Activated CD8-positive, alpha-beta T cell treated with anti-CD3 and anti-CD28 coated beads for 36 hours (primary cell): Measurements from ENCODE around the gene SYNDIG1L. TPM values are rescaled to one million over a fixed set of nuclear protein-coding genes. Genes with fewer than 3 reads are reported as not detected.

Source experiments
- ATAC-seq: fragments of 200-7000 bp; cut with Tn5 transposase; one replicate; pipeline ENCODE4 v1.10.0; 2021; ENCODE audit warnings: mild to moderate bottlenecking, moderate library complexity
- CTCF ChIA-PET: fragments of 350-600 bp; sonication (Branson Sonifier 250); formaldehyde crosslinking; loops from one replicate; lab custom pipeline; 2021; ENCODE audit warnings: antibody characterized with exemption; lab: Charles Lee
- POLR2A ChIA-PET: fragments of 350-600 bp; sonication (Branson Sonifier 250); formaldehyde crosslinking; loops from one replicate; lab custom pipeline; 2021; ENCODE audit warnings: antibody characterized with exemption; lab: Charles Lee
- DNase-seq: peaks from one replicate; pipeline ENCODE4 v3.0.0-alpha.2; 2020
- H3K27ac Mint-ChIP-seq: one replicate; pipeline ENCODE4 v1.8.0; 2021; ENCODE audit warnings: mild to moderate bottlenecking, mixed read lengths
- H3K27me3 Mint-ChIP-seq: one replicate; pipeline ENCODE4 v1.8.0; 2021; ENCODE audit warnings: mixed read lengths
- H3K36me3 Mint-ChIP-seq: one replicate; pipeline ENCODE4 v1.8.0; 2021; ENCODE audit warnings: low read depth, mixed read lengths
- H3K4me1 Mint-ChIP-seq: one replicate; pipeline ENCODE4 v1.8.0; 2021; ENCODE audit warnings: low read depth, mixed read lengths
- H3K4me3 Mint-ChIP-seq: one replicate; pipeline ENCODE4 v1.8.0; 2021; ENCODE audit warnings: mild to moderate bottlenecking, moderate library complexity, mixed read lengths
- H3K9me3 Mint-ChIP-seq: one replicate; pipeline ENCODE4 v1.8.0; 2021; ENCODE audit warnings: mixed read lengths
- intact Hi-C: fragments of 100-400 bp; cut with micrococcal nuclease; formaldehyde crosslinking; loops from one replicate; pipeline ENCODE4 v1.10.0; 2022
- total RNA-seq, 2 experiments: library from RNA; stranded (reverse); gene quantifications; one replicate each; pipeline ENCODE4 v1.2.3, GENCODE V29; 2021
- TF ChIP-seq, protein P1 (sequence below): fragments of 200-600 bp; IDR thresholded peaks from one replicate; pipeline ENCODE4 v1.8.0; 2022; ENCODE audit warnings: antibody characterized with exemption, mild to moderate bottlenecking

The SYNDIG1L gene
- total RNA-seq, 2 experiments from 2014 or later = not detected

- intact Hi-C loops = no loop called here
- CTCF ChIA-PET = no interaction called here
Observed at GRCh38 chr14:74417611-74418010, 8.4 kb downstream of the SYNDIG1L start.

GRCh38 chr14:74417201-74417600 lies 8.8 kb downstream of the SYNDIG1L start:
- no peak for DNase-seq
- Mint-ChIP-seq H3K4me3 (no peak overlapping the region), H3K9me3 (no peaks in the 10 kb centered on the region), H3K4me1 (no peaks in the 10 kb centered on the region), H3K36me3 (no peaks in the 10 kb centered on the region), H3K27ac (no peak overlapping the region), H3K27me3 (peaks cover 18% of the 10 kb centered on the region)
- intact Hi-C loops = no loop called here
- ATAC-seq = no peak
- POLR2A ChIA-PET = interaction anchor here (0.6 kb wide), 1 partner anchor 1611 kb away, joined by 3 read pairs; no protein-coding TSS in a partner anchor
- CTCF ChIA-PET = interaction anchor here (0.9 kb wide), 1 partner anchor 26 kb away, joined by 3 read pairs; no protein-coding TSS in a partner anchor
- TF ChIP-seq, protein P1, sequence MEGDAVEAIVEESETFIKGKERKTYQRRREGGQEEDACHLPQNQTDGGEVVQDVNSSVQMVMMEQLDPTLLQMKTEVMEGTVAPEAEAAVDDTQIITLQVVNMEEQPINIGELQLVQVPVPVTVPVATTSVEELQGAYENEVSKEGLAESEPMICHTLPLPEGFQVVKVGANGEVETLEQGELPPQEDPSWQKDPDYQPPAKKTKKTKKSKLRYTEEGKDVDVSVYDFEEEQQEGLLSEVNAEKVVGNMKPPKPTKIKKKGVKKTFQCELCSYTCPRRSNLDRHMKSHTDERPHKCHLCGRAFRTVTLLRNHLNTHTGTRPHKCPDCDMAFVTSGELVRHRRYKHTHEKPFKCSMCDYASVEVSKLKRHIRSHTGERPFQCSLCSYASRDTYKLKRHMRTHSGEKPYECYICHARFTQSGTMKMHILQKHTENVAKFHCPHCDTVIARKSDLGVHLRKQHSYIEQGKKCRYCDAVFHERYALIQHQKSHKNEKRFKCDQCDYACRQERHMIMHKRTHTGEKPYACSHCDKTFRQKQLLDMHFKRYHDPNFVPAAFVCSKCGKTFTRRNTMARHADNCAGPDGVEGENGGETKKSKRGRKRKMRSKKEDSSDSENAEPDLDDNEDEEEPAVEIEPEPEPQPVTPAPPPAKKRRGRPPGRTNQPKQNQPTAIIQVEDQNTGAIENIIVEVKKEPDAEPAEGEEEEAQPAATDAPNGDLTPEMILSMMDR = no peak

More at GRCh38 chr14:74417611-74418010, 8.4 kb downstream of the SYNDIG1L start:
- POLR2A ChIA-PET = interaction anchor here (0.6 kb wide), 1 partner anchor 1611 kb away, joined by 3 read pairs; no protein-coding TSS in a partner anchor
- ATAC-seq = no peak
- TF ChIP-seq, protein P1 = no peak
- Mint-ChIP-seq H3K27ac (no peak overlapping the region), H3K27me3 (peaks cover 18% of the 10 kb centered on the region), H3K4me1 (no peaks in the 10 kb centered on the region), H3K4me3 (no peak overlapping the region), H3K36me3 (no peaks in the 10 kb centered on the region), H3K9me3 (no peaks in the 10 kb centered on the region)
- DNase-seq = no peak

DNA sequence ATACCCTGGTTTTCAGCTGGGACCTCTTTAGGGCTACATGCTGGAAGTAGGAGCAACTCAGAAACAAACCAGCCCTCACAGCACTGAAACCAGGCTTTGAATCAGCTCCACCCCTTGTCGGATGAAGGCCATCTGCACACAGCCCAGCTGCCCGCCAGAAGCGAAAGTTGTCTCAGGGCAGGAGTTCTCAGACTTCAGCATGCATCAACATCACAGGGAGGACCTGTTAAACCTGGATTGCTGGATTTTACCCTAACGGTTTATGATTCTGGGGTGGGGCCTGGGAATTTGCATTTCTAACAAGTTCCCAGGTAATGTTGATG lies 10.9 kb downstream of the SYNDIG1L start:
- no peak overlapping the region for H3K4me3 Mint-ChIP-seq
- peaks cover 7% of the 10 kb centered on the region for H3K27me3 Mint-ChIP-seq
- intact Hi-C loops = no loop called here
- no peaks in the 10 kb centered on the region for H3K4me1 Mint-ChIP-seq
- ChIA-PET CTCF (no interaction called here), POLR2A (no interaction called here)
- H3K27ac Mint-ChIP-seq = no peak overlapping the region
- no peaks in the 10 kb centered on the region for H3K36me3 Mint-ChIP-seq
- DNase-seq = no peak
- TF ChIP-seq, protein P1 = no peak
- no peaks in the 10 kb centered on the region for H3K9me3 Mint-ChIP-seq
- ATAC-seq = no peak

DNA sequence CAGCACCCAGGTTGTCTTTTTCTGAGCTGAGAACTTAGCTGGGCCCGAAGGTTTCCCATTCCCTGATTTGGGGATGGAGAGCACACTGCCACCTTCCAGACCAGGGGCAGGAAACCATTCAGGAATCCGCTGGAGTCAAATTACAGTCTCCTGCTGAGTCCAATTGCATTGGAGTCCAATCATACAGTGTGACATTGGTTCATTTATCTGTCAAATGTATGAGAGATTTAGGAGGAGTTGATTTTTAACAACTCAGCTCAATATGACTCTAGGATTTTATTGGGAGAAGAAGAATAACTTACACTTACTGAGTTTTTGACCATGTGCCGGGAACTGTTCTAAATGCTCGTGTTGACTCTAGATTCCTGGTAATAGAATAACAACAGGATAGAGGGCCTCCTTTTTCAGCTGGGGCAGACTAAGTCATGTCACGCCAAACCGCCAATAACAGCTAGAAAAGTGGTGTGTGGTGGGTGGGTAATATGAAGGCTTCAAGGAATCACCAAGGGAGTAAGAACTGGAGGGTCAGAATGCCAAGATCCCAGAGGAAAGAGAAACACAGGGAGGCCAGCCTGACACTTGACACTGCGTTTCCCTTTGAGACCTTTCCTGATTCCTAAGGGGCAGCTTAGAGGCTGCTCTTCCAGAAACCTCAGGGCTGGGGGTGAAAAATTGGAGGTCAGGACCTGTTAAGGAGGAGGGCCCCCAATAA lies 11.5 kb downstream of the SYNDIG1L start:
- no peaks in the 10 kb centered on the region for H3K36me3 Mint-ChIP-seq
- H3K4me3 Mint-ChIP-seq = no peak overlapping the region
- ATAC-seq (no peak), DNase-seq (no peak)
- intact Hi-C loops = no loop called here
- peaks cover 7% of the 10 kb centered on the region for H3K27me3 Mint-ChIP-seq
- CTCF ChIA-PET = no interaction called here
- H3K4me1 Mint-ChIP-seq = no peaks in the 10 kb centered on the region
- POLR2A ChIA-PET = no interaction called here
- TF ChIP-seq, protein P1 = no peak
- no peaks in the 10 kb centered on the region for H3K9me3 Mint-ChIP-seq
- H3K27ac Mint-ChIP-seq = no peak overlapping the region

DNA sequence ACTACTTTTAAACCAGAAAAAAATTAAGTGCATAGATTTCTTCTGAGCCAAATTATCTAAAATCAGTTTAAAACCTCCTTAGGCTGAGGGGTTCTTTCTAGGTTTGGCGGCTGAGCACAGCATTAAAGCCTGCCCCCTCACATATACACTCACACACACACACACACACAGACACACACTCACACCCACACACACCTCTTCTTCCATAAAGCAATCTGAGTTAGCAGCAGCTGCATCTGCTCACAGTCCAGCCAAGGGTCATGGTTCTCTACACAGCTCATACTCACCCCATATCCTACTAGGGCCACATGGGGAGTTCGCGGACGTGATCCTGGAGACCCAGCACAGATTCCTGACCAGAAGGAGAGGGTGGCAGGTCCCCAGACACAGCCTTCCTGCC lies 12.4 kb downstream of the SYNDIG1L start:
- ATAC-seq = no peak
- ChIA-PET POLR2A (no interaction called here), CTCF (no interaction called here)
- TF ChIP-seq, protein P1 = no peak
- no peak overlapping the region for H3K27ac Mint-ChIP-seq
- H3K9me3 Mint-ChIP-seq = no peaks in the 10 kb centered on the region
- H3K4me3 Mint-ChIP-seq = no peak overlapping the region
- H3K27me3 Mint-ChIP-seq = peaks cover 7% of the 10 kb centered on the region
- no peak for DNase-seq
- H3K36me3 Mint-ChIP-seq = no peaks in the 10 kb centered on the region
- no peaks in the 10 kb centered on the region for H3K4me1 Mint-ChIP-seq
- intact Hi-C loops = no loop called here
